Activated T-helper 2 cell treated with anti-CD3 and anti-CD28 coated beads, Interferon-gamma antibody, Interleukin-2, Interleukin-4, amounts not matched to agents 10 μg/mL and 5 μg/mL and 100 μg/mL, durations not matched to agents 14 hours and 24 hours and 36 hours (primary cell): ENCODE measurements around the gene RGS3. TPM values are rescaled to one million over a fixed set of nuclear protein-coding genes. Genes with fewer than 3 reads are reported as not detected.

Source experiments
- DNase-seq: peaks from one replicate; pipeline ENCODE4 v3.0.0; 2021; ENCODE audit warnings: low spot score
- H3K27ac Mint-ChIP-seq: one replicate; pipeline ENCODE4 v1.8.0; 2021; ENCODE audit warnings: mixed read lengths
- H3K27me3 Mint-ChIP-seq: one replicate; pipeline ENCODE4 v1.8.0; 2021; ENCODE audit warnings: low read depth, mixed read lengths
- H3K36me3 Mint-ChIP-seq: one replicate; pipeline ENCODE4 v1.8.0; 2021; ENCODE audit warnings: low read depth, mixed read lengths
- H3K4me1 Mint-ChIP-seq: one replicate; pipeline ENCODE4 v1.8.0; 2021; ENCODE audit warnings: low read depth, mixed read lengths
- H3K4me3 Mint-ChIP-seq: one replicate; pipeline ENCODE4 v1.8.0; 2021; ENCODE audit warnings: low read depth, mild to moderate bottlenecking, moderate library complexity, mixed read lengths
- H3K9me3 Mint-ChIP-seq: one replicate; pipeline ENCODE4 v1.8.0; 2021; ENCODE audit warnings: mixed read lengths
- intact Hi-C: fragments of 100-400 bp; cut with micrococcal nuclease; formaldehyde crosslinking; loops from one replicate; pipeline ENCODE4 v1.15.1; 2023
- total RNA-seq: library from RNA; stranded (reverse); gene quantifications from 2 replicates; pipeline ENCODE4 v1.2.3, GENCODE V29; 2022

Gene RGS3
- total RNA-seq, 1 donor from 2014 or later: 64.2 TPM

DNA sequence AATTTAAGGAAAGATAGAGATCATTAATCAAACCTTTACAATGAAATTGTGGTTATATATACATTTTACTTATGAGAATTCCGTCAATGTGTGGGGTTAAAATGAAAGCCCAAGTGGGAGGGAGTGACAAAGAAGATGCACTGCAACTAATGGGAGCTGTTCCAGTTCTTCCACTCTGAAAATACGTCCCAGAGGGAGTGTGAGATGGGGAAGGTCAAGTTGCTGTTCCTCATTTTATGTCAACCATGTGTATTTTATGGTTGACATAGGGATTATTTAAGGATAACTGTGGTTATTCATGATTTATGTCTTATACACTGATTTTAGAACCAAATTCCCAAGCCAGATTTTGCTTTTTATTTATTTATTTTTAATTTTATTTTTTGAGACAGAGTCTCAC lies 14.2 kb upstream of the RGS3 start:
- no peaks in the 10 kb centered on the region for H3K9me3 Mint-ChIP-seq
- no peak for DNase-seq
- H3K27ac Mint-ChIP-seq: no peak overlapping the region
- H3K27me3 Mint-ChIP-seq: no peaks in the 10 kb centered on the region
- H3K4me3 Mint-ChIP-seq: no peak overlapping the region
- H3K36me3 Mint-ChIP-seq: no peaks in the 10 kb centered on the region
- H3K4me1 Mint-ChIP-seq: peaks cover 3% of the 10 kb centered on the region
- intact Hi-C loops: loop anchor here (1.0 kb wide), 1 partner anchor 209 kb away; no protein-coding TSS in a partner anchor

DNA sequence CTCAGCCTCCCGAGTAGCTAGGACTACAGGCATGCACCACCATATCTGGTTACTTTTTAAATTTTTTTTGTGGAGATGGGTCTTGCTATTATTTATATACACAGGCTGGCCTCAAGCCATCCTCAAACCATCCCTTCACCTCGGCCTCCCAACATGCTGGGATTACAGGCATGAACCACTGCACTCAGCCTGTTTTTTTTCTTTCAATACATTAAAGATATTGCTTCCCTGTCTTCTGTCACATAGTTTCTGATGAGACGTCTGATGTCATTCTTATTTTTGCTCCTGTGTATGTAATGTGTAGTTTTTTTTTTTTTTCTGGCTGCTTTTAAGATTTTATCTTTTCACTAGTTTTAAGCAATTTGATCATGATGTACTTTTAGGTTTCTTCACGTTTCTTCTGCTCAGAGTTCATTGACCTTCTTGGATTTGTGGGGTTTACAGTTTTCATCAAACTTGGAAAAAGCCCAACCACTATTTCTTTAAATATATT lies 11.4 kb upstream of the RGS3 start:
- no peaks in the 10 kb centered on the region for H3K36me3 Mint-ChIP-seq
- H3K9me3 Mint-ChIP-seq: no peaks in the 10 kb centered on the region
- H3K4me3 Mint-ChIP-seq: no peak overlapping the region
- intact Hi-C loops: no loop called here
- no peak overlapping the region for H3K27ac Mint-ChIP-seq
- DNase-seq: no peak
- H3K4me1 Mint-ChIP-seq: peaks cover 11% of the 10 kb centered on the region
- no peaks in the 10 kb centered on the region for H3K27me3 Mint-ChIP-seq

DNA sequence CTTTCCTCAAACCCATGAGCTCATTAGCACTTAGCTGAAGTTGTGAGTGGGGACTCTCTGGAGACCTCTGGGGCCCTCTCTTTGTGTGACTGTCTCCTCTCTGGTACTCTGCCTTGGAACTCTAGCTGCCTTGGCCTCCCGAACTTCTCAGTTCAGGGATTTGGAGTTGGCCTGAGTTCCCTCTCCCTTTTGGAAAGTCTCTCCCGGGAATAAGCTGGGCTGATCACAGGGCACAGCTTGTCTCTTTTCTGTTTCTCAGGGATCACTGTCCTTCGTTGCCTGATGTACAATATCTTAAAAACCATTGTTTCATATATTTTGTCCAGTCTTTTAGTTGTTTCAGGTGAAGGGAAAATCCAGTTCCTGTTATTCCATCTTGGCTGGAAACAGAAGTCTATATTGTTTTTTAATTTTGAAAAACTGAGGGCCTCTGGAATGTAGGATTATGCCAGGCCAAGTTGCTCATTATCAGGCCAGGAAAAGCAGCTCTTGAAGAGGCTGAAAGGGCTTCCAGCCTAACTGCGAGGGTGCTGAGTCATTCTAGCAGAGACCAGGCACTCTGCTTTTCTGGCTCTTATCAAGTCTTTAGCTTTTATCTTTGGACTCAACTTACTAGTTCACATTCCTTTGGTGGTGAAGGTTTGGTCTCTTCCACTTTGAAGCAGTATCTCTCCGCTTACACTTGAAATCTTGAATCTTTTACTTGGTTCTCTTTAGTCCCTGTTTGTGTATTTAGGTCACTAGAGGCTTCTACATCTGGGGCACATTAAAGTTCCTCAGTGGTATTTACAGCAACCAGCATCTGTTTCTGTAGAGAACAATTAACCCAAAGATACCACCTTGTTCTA lies 8.4 kb upstream of the RGS3 start:
- H3K36me3 Mint-ChIP-seq: no peaks in the 10 kb centered on the region
- no peaks in the 10 kb centered on the region for H3K9me3 Mint-ChIP-seq
- intact Hi-C loops: no loop called here
- no peak overlapping the region for H3K4me3 Mint-ChIP-seq
- no peak overlapping the region for H3K27ac Mint-ChIP-seq
- no peak for DNase-seq
- H3K27me3 Mint-ChIP-seq: no peaks in the 10 kb centered on the region
- H3K4me1 Mint-ChIP-seq: peaks cover 11% of the 10 kb centered on the region

DNA sequence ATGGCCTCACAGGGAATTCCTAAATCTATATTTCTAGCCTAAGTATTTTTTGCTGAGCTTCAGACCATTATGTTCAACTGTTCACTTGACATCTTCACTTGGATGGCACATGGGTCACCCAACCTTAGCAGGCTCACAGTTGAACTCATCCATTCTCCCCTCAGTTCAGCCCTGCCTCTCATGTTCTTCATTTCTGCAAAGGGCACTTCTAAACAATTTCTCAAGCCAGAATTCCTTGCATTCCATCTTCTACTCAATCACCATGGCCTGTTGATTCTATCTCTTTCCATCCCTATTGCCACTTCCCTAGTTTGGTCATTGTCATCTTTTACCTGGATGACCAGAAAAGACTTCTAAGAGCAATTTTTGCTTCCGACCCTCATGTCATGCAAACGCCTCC lies 7.3 kb upstream of the RGS3 start:
- no peaks in the 10 kb centered on the region for H3K27me3 Mint-ChIP-seq
- no peaks in the 10 kb centered on the region for H3K36me3 Mint-ChIP-seq
- peaks cover 11% of the 10 kb centered on the region for H3K4me1 Mint-ChIP-seq
- H3K4me3 Mint-ChIP-seq: no peak overlapping the region
- DNase-seq: no peak
- intact Hi-C loops: no loop called here
- H3K27ac Mint-ChIP-seq: no peak overlapping the region
- no peaks in the 10 kb centered on the region for H3K9me3 Mint-ChIP-seq

DNA sequence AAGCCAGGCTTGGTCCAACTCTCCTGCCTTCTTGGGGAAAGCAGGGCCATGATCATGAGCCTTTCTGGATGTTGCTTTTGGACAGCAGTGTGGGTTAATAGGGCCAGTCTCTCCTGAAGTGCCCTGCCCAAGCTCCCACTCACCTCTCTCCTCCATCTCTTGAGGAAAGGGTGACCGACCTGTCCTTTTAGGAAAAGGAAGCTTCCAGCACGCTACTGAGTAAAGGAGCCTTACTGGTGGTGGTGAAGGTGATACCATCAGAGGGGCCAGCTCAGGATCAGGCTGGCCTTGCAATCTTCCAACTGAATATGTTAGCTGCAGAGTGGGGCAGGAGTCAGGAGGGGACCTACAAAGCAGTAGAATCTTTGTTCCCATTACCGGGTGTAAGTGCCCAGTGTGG lies 2.2 kb upstream of the RGS3 start:
- no peak overlapping the region for H3K4me3 Mint-ChIP-seq
- H3K36me3 Mint-ChIP-seq: no peaks in the 10 kb centered on the region
- no peaks in the 10 kb centered on the region for H3K9me3 Mint-ChIP-seq

DNA sequence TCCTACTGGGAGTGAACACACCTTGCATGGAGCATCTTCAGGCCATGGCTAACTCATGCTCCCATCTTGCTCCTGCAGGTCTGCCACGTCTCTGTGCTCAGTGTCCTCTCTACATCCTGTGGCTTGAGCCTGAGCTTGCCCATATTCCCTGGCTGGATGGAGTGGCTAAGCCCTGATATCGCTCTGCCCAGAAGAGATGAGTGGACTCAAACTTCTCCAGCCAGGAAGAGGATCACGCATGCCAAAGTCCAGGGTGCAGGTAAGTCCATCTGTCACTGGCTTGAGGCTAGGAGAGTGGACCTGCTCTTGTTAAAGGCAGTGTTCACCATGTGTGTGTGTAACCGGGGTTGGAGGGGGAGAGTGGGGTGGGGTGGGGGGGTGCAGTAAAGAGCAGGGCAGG lies 1.6 kb upstream of the RGS3 start:
- intact Hi-C loops: no loop called here
- Mint-ChIP-seq H3K27ac (no peak overlapping the region), H3K9me3 (peaks cover 3% of the 10 kb centered on the region), H3K27me3 (no peaks in the 10 kb centered on the region), H3K4me3 (no peak overlapping the region), H3K36me3 (no peaks in the 10 kb centered on the region), H3K4me1 (peaks cover 12% of the 10 kb centered on the region)
- DNase-seq: no peak

More for the DNA sequence above, 2.2 kb upstream of the RGS3 start:
- intact Hi-C loops: no loop called here
- Mint-ChIP-seq H3K4me1 (peaks cover 12% of the 10 kb centered on the region), H3K27me3 (no peaks in the 10 kb centered on the region), H3K27ac (no peak overlapping the region)
- DNase-seq: no peak

DNA sequence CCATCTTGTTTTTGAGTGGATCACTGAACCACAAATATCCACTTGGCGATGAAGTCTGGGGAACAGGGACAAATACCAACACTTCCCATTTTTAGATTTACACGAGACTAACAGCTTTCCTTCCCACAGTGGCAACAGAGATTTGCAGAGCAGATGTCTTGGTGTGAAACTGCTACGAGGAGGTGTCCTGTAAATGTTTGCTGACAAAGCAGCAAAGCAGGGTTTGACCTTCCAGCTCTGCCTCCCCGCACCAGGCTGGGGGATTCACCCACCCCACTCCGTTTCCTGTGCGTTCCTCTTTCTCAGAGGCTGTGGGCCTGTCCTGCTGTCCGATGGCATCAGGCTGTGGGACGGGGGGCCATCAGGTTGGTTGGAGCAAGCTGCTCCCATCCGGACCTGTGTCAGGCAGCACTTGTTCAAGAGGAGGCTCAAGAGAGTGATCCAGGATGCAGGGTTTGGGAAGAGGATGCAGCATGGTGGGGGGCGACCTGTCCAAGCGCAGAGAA lies 693 bp upstream of the RGS3 start:
- Mint-ChIP-seq H3K27ac (no peak overlapping the region), H3K9me3 (peaks cover 11% of the 10 kb centered on the region), H3K4me1 (peaks cover 12% of the 10 kb centered on the region), H3K27me3 (no peaks in the 10 kb centered on the region), H3K4me3 (no peak overlapping the region), H3K36me3 (no peaks in the 10 kb centered on the region)
- intact Hi-C loops: no loop called here
- no peak for DNase-seq

DNA sequence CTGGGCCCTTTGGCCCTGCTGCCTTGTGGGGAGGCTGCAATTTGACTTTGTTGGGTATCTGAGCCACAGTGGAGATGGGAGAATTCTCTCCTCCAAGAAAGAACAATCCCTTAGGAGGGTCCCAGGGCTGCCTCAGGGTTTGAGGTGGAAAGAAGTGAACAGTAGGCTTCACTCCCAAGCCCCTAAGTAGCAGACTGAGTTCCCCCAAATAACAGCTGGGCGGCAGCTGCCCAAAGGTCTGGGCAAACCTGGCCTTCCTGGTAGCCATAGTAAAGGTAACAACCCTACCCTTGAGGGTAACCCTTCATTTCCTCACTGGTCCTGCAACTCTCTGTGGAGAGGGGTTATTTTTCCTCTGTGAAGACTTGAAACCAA lies 746 bp downstream of the RGS3 start:
- intact Hi-C loops: no loop called here
- peaks cover 12% of the 10 kb centered on the region for H3K4me1 Mint-ChIP-seq
- H3K27me3 Mint-ChIP-seq: no peaks in the 10 kb centered on the region
- DNase-seq: no peak
- H3K27ac Mint-ChIP-seq: no peak overlapping the region
- H3K4me3 Mint-ChIP-seq: no peak overlapping the region
- peaks cover 3% of the 10 kb centered on the region for H3K36me3 Mint-ChIP-seq
- H3K9me3 Mint-ChIP-seq: peaks cover 15% of the 10 kb centered on the region

DNA sequence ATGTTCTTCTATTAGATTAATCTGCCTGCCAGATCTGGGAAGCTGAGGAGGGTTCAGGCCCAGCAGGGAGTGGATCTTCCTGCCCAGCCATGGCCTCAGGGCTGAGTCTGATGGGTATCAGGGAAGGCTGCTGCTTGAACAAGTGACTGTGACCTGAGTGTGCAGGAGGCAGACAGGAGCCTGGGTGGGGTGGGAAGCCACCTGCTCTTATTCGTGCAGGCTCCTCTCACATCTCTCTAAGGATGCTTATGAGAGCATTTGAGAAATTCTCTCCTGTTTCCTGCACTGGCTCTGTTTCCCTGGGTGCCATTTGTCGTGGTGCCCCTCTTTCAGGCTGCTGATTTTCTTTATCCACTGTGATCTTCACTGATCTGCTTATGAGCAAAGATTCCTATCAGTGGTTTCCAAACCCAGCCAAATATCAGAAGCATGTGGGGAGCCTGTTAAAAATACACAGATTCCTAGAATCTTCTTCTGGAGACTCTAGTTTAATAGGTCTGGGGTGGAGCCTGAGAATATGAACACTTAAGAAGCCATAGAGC lies 2.1 kb downstream of the RGS3 start:
- no peak overlapping the region for H3K4me3 Mint-ChIP-seq
- H3K27ac Mint-ChIP-seq: no peak overlapping the region
- DNase-seq: no peak
- peaks cover 3% of the 10 kb centered on the region for H3K36me3 Mint-ChIP-seq
- H3K27me3 Mint-ChIP-seq: no peaks in the 10 kb centered on the region
- H3K4me1 Mint-ChIP-seq: peaks cover 12% of the 10 kb centered on the region
- intact Hi-C loops: no loop called here
- H3K9me3 Mint-ChIP-seq: peaks cover 15% of the 10 kb centered on the region

DNA sequence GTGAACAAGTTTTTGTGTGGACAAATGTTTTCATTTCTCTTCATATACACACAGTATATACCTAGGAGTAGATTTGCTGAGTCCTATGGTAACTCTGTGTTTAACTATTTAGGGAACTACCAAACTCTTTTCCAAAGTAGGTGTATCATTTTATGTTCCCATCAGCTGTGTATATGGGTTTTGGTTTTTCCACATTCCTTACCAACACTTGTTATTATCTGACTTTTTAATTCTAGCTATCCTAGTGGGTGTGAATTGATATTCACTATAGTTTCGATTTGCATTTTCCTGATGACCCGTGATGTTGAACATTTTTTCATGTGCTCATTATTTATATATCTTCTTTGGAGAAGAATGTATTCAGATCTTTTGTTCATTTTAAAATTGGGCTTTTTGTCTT lies 3.7 kb downstream of the RGS3 start:
- peaks cover 3% of the 10 kb centered on the region for H3K36me3 Mint-ChIP-seq
- intact Hi-C loops: no loop called here
- no peak overlapping the region for H3K4me3 Mint-ChIP-seq
- H3K27ac Mint-ChIP-seq: no peak overlapping the region
- H3K4me1 Mint-ChIP-seq: peaks cover 15% of the 10 kb centered on the region
- no peaks in the 10 kb centered on the region for H3K27me3 Mint-ChIP-seq
- no peak for DNase-seq
- peaks cover 15% of the 10 kb centered on the region for H3K9me3 Mint-ChIP-seq

DNA sequence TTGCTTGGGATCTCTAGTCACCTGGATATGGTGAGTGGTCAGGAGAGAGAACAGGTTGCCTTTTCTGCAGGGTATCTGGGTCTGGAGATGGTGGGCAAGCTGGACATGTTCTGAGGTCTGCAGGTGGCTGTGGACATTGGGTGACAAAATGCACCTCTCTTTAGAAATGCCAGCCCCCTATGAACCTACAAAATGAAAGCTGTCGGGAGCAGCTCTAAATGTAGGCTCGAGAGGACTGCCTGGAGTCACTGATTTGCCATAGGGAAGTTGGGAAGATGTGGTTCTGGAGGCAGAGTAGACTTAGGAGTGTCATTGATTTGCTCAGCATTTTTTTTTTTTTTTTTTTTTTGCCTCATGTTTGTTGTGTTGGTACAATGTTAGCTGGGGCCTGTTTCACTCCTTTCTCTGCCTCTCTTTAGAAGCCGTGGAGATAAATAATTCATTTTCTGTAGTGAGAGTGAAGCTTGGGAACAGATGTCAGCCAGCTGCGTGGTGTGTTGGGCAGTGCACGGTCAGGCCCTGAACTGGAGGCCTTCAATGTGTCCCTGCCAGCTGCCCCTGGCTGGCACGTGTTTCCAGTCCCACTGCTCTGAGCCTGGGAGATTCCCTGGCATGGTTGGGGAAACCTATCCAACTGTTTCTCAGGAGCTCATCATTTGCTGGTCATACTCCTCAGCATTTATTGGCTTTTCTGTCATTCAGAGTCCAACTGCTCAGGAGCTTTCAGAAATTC lies 5.4 kb downstream of the RGS3 start:
- peaks cover 3% of the 10 kb centered on the region for H3K36me3 Mint-ChIP-seq
- H3K9me3 Mint-ChIP-seq: peaks cover 15% of the 10 kb centered on the region
- DNase-seq: no peak
- intact Hi-C loops: no loop called here
- no peak overlapping the region for H3K4me3 Mint-ChIP-seq
- H3K27me3 Mint-ChIP-seq: no peaks in the 10 kb centered on the region
- H3K27ac Mint-ChIP-seq: no peak overlapping the region
- H3K4me1 Mint-ChIP-seq: peaks cover 15% of the 10 kb centered on the region

DNA sequence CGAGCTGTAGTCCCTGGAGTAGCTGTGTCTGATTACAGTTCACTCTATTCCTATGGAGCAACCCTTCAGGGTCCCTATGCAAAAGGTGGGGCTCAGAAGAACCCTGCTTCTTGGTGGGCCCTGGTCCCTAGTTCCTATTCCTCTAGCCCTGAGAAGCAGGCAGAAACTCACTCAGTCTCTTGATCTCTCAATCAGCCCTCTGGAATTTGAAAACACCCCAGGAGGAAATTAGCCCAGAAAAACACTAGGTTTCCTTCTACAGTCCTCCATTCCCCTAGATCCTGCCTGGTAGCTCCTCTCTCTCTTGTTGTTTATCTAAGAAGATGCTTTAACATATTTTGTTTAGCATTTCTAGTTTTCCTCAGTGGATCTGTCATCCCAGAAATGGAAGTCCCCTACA lies 7.6 kb downstream of the RGS3 start:
- Mint-ChIP-seq H3K36me3 (peaks cover 3% of the 10 kb centered on the region), H3K4me3 (no peak overlapping the region), H3K4me1 (peaks cover 5% of the 10 kb centered on the region), H3K27me3 (peaks cover under 1% of the 10 kb centered on the region), H3K27ac (no peak overlapping the region), H3K9me3 (peaks cover 15% of the 10 kb centered on the region)
- intact Hi-C loops: no loop called here
- DNase-seq: no peak

DNA sequence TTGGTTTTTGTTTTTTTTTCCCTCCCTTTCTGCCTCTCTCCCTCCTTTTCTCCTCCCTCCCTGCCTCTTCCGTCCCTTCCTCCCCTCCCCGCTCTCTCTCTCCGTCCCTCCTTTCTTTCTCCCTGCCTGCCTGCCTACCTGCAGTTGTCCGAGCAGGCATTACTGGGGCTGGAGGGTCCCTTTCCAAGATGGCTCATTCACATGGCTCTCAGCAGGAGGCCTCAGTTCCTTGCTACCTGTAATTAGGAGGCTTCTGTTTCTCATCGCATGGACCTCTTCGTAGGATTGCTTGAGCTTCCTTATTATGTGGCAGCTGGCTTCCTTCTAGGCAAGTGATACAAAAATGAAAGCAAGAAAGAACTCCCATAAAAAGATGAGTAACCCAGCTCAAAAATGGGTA lies 8.0 kb downstream of the RGS3 start:
- Mint-ChIP-seq H3K4me1 (peaks cover 3% of the 10 kb centered on the region), H3K4me3 (no peak overlapping the region), H3K27ac (no peak overlapping the region), H3K27me3 (peaks cover 2% of the 10 kb centered on the region), H3K36me3 (peaks cover 3% of the 10 kb centered on the region), H3K9me3 (peaks cover 15% of the 10 kb centered on the region)
- DNase-seq: no peak
- intact Hi-C loops: no loop called here
